ENCODE data around the gene NUDT21.
"Not testable (repeated sequence)": the region's sequence is repeated elsewhere in the genome, so short reads cannot be mapped to it uniquely, and the experiment has no call there.

Gene NUDT21

GRCh38 chr16:56450986-56451752 lies at the start of gene NUDT21, which contains the start of gene OGFOD1:
Gene NUDT21, minus strand, starts transcription at chr16:56451332. Its CDS starts 130 bp downstream, at chr16:56451202.
Gene OGFOD1, plus strand, starts transcription at chr16:56451554. Its CDS starts 59 bp downstream, at chr16:56451613.
- DNase-seq (ENCODE audit: low read depth): peak; percentile 84

DNA sequence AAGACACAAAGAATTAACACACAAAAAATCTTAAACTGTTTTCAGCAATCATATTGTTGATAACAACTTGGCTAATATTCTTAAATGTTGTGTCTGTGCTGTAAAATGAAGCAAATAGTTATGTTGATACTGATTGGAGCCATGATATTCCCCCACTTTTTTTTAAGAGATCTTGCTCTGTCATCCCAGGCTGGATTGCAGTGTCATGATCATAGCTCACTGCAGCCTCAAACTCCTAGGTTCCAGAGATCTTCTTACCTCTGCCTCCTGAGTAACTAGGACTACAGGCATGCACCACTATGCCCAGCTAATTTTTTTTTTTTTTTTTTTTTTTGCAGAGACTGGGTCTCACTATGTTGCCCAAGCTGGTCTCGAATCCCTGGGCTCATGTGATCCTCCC lies 42.7 kb upstream of the NUDT21 start:
- DNase-seq (ENCODE audit: low read depth): no peak

GRCh38 chr16:56493126-56493525 lies 42.0 kb upstream of the NUDT21 start:
- no peak for DNase-seq (ENCODE audit: low read depth)

DNA sequence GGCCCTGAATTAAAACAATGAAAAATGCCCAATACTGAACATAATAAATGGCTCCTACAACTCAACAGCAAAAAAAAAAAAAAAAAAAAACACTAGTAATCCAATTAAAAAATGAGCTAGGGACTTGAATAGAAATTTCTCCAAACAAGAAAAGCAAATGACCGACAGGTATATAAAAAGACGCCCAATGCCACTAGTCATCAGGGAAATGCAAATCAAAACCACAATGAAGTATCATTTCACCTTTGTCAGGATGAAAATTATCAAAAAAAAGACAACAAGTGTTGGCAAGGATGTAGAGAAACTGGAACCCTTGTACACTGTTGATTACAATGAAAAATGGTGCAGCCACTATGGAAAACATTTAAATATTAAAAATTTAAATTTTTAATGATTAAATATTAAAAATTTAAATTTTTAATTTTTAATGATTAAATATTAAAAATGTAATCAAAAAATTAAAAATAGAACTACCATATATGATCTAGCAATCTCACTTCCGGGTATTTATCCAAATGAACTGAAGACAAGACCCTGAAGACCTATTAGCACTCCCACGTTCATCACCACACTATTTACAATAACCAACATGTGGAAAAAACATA lies 40.6 kb upstream of the NUDT21 start:
- DNase-seq (ENCODE audit: low read depth): no peak

- not testable (repeated sequence) for DNase-seq (ENCODE audit: low read depth)
Measured at GRCh38 chr16:56488868-56489267, 37.7 kb upstream of the NUDT21 start.

DNA sequence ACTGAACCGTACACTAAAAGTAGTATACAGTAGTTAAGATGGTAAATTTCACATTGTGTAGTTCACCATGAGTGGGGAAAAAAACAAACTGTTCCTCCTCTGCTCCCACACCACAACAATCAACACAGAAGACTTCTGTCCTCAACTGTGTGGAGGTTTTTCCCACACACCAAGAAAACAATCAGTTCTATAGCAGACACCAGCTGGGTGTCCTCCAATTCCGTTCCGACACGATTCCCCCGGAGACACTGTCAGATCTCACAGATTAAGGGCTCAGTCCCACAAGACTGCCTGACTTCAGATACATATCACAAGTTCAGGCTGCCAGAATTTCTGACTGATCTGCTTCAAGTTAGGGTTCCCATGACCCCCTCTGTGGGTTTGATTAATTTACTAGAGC lies 36.9 kb upstream of the NUDT21 start:
- no peak for DNase-seq (ENCODE audit: low read depth)

DNA sequence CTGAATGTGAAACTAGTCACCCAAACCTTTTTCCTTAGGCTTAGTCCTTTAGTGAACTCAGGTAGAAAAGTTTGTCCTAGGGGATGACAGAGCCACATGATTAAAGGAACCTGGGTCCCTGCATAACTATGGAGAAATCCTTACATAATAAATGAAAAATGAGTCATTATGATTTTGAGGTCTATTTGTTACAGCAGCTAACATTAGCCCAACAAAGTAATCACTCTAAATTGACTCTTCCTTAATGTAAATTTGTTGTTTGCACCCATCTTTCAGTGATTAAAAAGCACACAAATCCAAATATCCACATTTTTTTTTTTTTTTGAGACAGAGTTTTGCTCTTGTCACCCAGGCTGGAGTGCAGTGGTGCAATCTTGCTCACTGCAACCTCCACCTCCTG lies 32.3 kb upstream of the NUDT21 start:
- DNase-seq (ENCODE audit: low read depth): no peak

DNA sequence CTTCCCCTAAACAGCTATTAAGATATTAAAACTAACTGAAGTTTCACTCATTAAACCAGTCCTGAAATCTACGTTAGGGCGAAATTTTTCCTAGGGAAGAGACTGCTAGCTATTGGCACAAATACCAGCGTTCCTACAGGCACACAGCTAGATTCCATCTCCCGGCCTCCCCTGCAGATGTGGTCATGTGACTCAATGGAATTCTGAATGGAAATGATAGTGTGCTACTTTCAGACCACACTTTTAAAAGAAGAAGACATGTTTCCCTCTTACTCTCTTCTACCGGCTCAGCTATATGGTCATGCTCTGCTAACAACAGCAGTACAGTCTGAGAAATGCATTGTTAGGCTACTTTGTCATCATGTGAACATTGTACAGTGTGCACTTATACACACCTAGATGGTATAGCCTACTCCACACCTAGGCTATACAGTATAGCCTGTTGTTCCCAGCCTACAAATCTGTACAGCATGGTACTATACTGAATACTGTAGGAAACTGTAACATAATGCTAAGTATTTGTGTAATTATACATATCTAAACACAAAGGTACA lies 31.6 kb upstream of the NUDT21 start:
- DNase-seq (ENCODE audit: low read depth): no peak

DNA sequence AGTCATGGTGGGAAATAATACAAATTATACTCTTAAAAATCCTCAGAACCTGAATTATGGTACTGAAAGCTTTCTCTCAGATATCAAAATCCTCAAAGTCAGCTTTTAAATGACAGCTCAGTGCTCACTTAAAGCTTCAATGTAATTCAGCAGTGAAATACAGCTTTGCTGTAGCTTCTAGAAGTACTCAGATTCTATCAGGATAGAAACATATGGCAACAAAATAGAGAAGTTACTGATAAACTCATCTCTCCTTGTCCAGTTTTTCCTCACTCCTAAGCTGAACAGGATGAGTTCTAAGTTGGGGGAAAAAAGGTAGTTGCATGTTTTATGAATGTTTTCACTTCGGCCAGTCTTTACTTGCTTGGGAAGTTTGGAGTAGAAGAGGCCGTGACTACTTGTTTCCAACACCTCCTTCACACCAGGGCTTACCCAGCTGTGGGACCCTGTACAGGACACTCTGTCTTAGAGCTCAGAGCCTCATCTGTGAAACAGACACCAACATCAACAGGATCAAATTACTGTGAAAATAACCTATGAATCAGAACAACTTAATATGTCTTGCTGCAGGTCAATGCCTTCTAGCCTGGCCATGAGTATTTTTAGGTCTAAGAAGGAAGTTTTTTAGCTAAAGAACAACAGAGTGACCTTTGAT lies 30.5 kb upstream of the NUDT21 start:
- no peak for DNase-seq (ENCODE audit: low read depth)

GRCh38 chr16:56480776-56481467 lies 29.8 kb upstream of the NUDT21 start:
- no peak for DNase-seq (ENCODE audit: low read depth)

DNA sequence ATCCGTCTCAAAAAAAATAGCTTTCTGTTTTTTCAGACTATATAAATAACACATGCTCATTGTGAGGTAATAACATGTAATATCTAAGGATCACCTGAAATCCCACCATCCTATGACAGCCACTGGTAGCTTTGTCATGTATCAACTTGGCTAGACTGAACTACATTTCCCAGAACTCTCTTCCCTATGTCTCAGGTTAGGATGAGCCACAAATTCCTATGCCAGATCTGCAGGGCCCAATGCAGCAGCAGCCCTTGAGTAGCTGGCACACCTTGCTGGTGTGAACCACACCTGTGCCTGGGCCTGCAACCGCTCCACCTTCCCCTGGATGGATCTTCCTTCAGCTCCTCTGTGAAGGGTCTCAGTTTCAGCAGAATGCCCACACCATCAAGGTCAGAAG lies 28.3 kb upstream of the NUDT21 start:
- DNase-seq (ENCODE audit: low read depth): no peak

- no peak for DNase-seq (ENCODE audit: low read depth)
Measured at GRCh38 chr16:56478281-56479049, 27.3 kb upstream of the NUDT21 start.

DNA sequence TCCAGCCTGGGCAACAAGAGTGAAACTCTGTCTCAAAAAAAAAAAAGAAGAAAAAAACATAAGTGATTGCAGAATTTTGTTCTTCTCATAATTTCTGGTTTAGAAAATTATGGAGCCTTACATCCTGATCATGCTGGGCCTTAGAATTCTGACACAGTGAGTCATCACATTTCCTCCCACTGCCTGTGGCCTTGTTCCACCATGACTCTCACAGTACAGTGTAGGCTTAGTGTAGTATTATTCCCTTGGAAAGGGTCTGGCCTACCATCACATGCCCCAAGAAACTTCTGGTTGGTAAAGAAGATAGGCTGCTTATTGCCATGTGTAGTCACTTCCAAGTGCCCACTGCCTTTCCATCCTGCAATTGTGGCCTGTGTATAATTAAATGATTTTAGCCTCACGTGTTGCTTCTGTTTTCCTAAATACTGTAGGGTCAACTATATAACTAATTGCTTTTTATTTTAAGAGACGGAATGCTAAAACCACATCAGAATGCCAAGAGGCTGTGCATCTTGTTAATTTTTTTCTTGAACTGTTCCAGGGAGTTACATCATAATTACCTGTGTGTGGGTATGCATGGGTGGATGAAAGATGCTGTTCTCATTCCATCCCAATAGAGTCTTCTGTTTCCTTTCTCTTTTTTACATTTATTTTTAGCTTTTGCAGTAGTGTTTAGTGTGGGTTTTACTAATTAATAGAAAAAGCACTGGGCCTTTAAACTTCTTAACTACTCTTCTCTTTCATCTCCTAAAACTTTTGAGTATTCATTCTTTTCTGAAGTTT lies 26.2 kb upstream of the NUDT21 start:
- no peak for DNase-seq (ENCODE audit: low read depth)

DNA sequence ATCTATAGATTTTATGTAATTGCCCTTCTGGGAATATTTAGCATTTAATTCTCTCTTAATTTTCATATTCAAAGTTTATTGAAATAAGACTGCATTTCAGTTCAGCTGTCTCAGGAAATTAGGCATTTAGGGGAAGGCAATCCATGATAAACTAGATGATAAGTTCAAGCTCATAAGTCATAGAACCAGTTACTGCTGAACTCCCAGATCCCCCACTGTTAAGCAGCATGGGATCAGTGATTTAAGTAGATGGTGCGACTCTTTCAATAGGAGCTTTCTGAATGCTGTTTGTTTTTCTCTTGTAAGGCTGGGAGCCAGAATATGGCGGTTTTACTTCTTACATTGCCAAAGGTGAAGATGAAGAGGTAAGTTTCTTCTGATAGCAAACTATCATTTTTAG lies 24.1 kb upstream of the NUDT21 start:
- no peak for DNase-seq (ENCODE audit: low read depth)

- no peak for DNase-seq (ENCODE audit: low read depth)
Measured at GRCh38 chr16:56470666-56471065, 19.5 kb upstream of the NUDT21 start.

DNA sequence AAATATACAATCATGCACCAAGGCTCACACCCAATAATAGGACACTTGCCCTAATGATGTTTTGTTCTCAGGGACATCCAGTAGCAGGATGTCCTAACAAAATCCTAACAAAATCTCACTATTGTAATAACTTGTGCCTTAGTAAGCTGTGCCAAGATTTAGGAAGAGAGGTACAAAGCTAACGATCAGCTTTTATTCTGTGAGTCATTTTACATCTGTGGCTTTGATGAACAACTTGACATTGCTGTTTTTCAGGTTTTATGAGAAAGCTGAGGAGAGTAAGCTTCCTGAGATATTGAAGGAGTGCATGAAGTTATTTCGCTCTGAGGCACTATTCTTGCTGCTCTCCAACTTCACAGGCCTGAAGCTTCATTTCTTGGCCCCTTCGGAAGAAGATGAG lies 19.1 kb upstream of the NUDT21 start:
- DNase-seq (ENCODE audit: low read depth): no peak

GRCh38 chr16:56469748-56470147 lies 18.6 kb upstream of the NUDT21 start:
- no peak for DNase-seq (ENCODE audit: low read depth)

DNA sequence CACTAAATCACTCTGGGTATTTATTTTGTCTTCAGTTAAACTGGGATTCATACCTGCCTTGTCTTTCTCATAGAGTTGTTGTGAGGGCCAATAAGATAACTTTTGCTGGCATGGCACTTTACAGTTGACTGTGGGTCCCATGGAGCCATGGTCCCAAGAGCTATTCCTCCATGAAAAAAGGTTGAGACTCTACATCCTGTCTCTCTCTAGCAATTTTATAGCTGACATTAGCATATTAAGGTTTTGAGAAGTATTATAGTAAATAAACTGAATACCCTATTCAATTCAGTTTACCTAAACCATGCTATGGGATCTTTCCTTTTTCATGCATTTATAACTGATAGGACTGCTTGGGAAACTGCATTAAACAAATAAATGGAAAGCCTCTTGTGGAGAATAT lies 17.7 kb upstream of the NUDT21 start:
- DNase-seq (ENCODE audit: low read depth): no peak

GRCh38 chr16:56466344-56466743 lies 15.2 kb upstream of the NUDT21 start:
- no peak for DNase-seq (ENCODE audit: low read depth)

DNA sequence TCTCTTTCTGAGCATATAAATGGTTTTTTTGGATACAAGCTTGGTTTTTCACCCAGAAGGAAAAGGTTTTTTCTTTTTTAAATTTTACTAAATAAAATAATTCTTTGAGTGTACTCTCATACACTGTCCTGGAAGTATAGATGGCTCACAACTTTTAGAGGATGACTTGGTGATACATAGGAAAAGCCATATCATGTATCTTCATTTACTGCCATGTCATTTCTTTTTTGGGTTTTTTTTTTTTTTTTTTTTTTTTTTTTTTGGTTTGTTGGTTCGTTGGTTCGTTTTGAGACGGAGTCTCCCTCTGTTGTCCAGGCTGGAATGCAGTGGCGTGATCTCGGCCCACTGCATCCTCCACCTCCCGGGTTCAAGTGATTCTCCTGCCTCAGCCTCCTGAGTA lies 12.0 kb upstream of the NUDT21 start:
- no peak for DNase-seq (ENCODE audit: low read depth)
